Natural killer cell (primary cell): Measurements from ENCODE around the gene MRPL14. TPM values are rescaled to one million over a fixed set of nuclear protein-coding genes. Genes with fewer than 3 reads are reported as not detected.

Source experiments
- ATAC-seq, 3 donors: fragments of 150-1000 bp in 2 of 3; fragments of 200-7000 bp in 1 of 3; cut with Tn5 transposase; 1 replicate in 1 of 3; 2 replicates in 2 of 3; pipeline ENCODE4 v1.10.0; 2021; ENCODE audit warnings: mild to moderate bottlenecking in 2 of 3, moderate library complexity in 2 of 3
- DNase-seq, 2 donors: peaks; one replicate each; pipeline versions ENCODE4 v3.0.0 to v3.0.0-alpha.2; 2013 to 2021; ENCODE audit warnings: mixed read lengths in 1 of 2
- H3K27ac ChIP-seq: one replicate; pipeline ENCODE4 v1.5.1; 2013; ENCODE audit warnings: mild to moderate bottlenecking, low read length
- H3K27me3 ChIP-seq: one replicate; pipeline ENCODE4 v1.6.1; 2013; ENCODE audit warnings: low read length; ENCODE audit not compliant: control insufficient read depth, insufficient read depth
- H3K36me3 ChIP-seq: one replicate; pipeline ENCODE4 v1.6.1; 2013; ENCODE audit warnings: low read length; ENCODE audit not compliant: control insufficient read depth, insufficient read depth
- H3K4me1 ChIP-seq: one replicate; pipeline ENCODE4 v1.6.1; 2013; ENCODE audit warnings: low read length; ENCODE audit not compliant: control insufficient read depth, insufficient read depth
- H3K4me3 ChIP-seq: one replicate; pipeline ENCODE4 v1.5.1; 2013; ENCODE audit warnings: low read length
- H3K9me3 ChIP-seq: one replicate; pipeline ENCODE4 v1.6.1; 2013; ENCODE audit warnings: low read length; ENCODE audit not compliant: control insufficient read depth, insufficient read depth
- H3K27ac Mint-ChIP-seq, 2 donors: one replicate each; pipeline ENCODE4 v1.8.0; 2022; ENCODE audit warnings: mild to moderate bottlenecking in 2 of 2, mixed read lengths in 2 of 2, moderate library complexity in 1 of 2
- H3K27me3 Mint-ChIP-seq, 2 donors: one replicate each; pipeline ENCODE4 v1.8.0; 2022; ENCODE audit warnings: low read depth in 2 of 2, mixed read lengths in 2 of 2
- H3K36me3 Mint-ChIP-seq: one replicate; pipeline ENCODE4 v1.8.0; 2022; ENCODE audit warnings: mixed read lengths
- H3K4me1 Mint-ChIP-seq, 2 donors: one replicate each; pipeline ENCODE4 v1.8.0; 2022; ENCODE audit warnings: mixed read lengths in 2 of 2
- H3K4me3 Mint-ChIP-seq: one replicate; pipeline ENCODE4 v1.8.0; 2022; ENCODE audit warnings: mild to moderate bottlenecking, moderate library complexity, mixed read lengths
- H3K9me3 Mint-ChIP-seq, 2 donors: one replicate each; pipeline ENCODE4 v1.8.0; 2022; ENCODE audit warnings: mixed read lengths in 2 of 2
- WGBS: methylation state at CpG from one replicate; pipeline ENCODE4 v1.1.7; 2013; ENCODE audit warnings: missing lambda C conversion rate; ENCODE audit not compliant: insufficient coverage; 5-methylcytosine and 5-hydroxymethylcytosine counted together
- intact Hi-C: fragments of 100-400 bp; cut with micrococcal nuclease; formaldehyde crosslinking; loops from one replicate; pipeline ENCODE4 v1.14.2; 2022
- total RNA-seq, 4 donors: library from RNA; stranded (reverse); fragments of 120-200 nt in 1 of 4; gene quantifications; one replicate each; pipeline versions ENCODE4 v1.2.3 to v1.2.4, GENCODE V29; 2013 to 2022
- TF ChIP-seq, protein P1 (sequence below): fragments of 200-600 bp; IDR thresholded peaks from one replicate; pipeline ENCODE4 v1.8.0; 2022; ENCODE audit warnings: antibody characterized with exemption

Gene MRPL14
- total RNA-seq, 3 donors from 2014 or later (not counting 1 experiment from before 2014, with no cell fraction given): 14.9 to 16.2 (median 16.0) TPM

DNA sequence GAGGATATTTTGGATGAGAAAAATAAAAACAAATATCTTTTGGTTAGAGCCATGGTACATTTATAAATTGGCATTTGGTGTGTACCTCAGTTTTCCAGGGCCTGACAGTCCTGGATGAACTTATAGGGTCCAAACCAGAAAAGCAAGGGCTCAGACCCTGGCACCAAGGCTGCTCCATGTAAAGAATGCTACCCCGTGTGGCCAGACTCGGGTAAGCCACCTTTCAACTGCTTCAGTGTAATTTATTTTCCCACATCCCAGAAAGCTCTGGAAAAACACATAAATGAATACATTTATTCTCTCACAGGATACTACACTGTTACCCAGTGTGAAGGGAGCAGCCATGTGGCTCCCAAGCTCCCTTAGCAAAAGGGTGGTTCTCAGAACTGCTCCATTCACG lies 13.8 kb downstream of the MRPL14 start:
- TF ChIP-seq, protein P1, sequence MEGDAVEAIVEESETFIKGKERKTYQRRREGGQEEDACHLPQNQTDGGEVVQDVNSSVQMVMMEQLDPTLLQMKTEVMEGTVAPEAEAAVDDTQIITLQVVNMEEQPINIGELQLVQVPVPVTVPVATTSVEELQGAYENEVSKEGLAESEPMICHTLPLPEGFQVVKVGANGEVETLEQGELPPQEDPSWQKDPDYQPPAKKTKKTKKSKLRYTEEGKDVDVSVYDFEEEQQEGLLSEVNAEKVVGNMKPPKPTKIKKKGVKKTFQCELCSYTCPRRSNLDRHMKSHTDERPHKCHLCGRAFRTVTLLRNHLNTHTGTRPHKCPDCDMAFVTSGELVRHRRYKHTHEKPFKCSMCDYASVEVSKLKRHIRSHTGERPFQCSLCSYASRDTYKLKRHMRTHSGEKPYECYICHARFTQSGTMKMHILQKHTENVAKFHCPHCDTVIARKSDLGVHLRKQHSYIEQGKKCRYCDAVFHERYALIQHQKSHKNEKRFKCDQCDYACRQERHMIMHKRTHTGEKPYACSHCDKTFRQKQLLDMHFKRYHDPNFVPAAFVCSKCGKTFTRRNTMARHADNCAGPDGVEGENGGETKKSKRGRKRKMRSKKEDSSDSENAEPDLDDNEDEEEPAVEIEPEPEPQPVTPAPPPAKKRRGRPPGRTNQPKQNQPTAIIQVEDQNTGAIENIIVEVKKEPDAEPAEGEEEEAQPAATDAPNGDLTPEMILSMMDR: no peak
- Histone ChIP-seq H3K36me3 (peaks cover 46% of the 10 kb centered on the region), H3K4me3 (no peak overlapping the region), H3K4me1 (peaks cover 4% of the 10 kb centered on the region), H3K9me3 (no peaks in the 10 kb centered on the region), H3K27me3 (no peaks in the 10 kb centered on the region), H3K27ac (no peak overlapping the region)
- Mint-ChIP-seq H3K9me3 (no peaks in the 10 kb centered on the region), H3K27ac (no peak overlapping the region), H3K27me3 (no peaks in the 10 kb centered on the region), H3K4me3 (no peak overlapping the region), H3K4me1 (peaks cover 8 to 19% of the 10 kb centered on the region in 2 donors), H3K36me3 (no peaks in the 10 kb centered on the region)
- DNase-seq: no peak
- 84% methylated on average over 3 of the region's 3 CpGs for WGBS
- intact Hi-C loops: no loop called here
- no peak for ATAC-seq

DNA sequence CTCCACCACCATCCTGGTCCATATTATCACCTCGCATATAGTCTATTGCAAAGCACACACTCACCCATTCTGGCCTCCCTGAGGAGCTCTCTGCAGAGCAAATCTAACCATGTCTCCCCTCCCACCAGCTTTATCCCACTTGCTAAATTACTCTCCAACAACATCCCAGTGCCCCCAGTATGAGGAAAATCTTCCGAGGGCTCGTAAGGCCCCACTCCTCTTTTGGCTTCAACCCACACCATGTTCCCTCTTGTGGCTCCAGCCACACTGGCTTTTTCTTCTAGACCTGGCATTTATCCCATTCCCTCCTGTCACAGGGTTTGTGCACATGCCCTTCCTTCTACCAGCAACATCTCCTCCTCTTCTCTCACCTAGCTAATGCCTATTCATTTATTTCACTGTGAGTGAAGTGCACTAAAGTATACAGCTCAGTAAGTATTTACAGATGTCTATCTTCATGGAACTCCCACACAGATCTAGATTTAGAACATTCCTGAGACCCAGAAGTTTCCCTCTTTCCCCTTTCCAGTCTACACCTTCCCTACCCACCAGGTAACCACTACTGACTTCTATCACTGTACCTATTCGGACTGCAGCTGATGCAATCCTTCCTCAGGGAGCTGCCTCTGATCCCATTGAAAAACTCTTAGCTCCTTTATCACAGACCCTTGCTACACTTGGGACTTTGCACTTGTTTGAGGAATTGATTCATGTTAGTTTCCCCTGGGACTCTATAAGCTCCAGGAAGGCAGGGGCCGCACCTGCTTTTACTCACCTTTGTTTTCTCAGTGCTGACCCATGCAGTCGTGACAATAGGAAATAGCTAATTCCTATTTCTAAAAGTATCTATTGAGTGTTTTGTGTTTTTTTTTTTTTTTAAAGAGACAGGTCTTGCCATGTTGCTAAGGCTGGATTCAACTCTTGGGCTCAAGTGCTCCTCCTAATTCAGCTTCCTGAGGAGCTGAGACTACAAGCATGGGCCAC lies 15.5 kb downstream of the MRPL14 start:
- ATAC-seq: no peak
- 98% methylated on average over 5 of the region's 6 CpGs for WGBS
- peak overlapping the region in 1 of 2 donors; percentile 4 for H3K27ac Mint-ChIP-seq
- DNase-seq: no peak
- H3K27me3 ChIP-seq: no peaks in the 10 kb centered on the region
- H3K9me3 Mint-ChIP-seq: no peaks in the 10 kb centered on the region
- H3K4me3 Mint-ChIP-seq: no peak overlapping the region
- peaks cover 8 to 12% of the 10 kb centered on the region in 2 donors for H3K4me1 Mint-ChIP-seq
- H3K27ac ChIP-seq: no peak overlapping the region
- no peak overlapping the region for H3K4me3 ChIP-seq
- no peaks in the 10 kb centered on the region for H3K36me3 Mint-ChIP-seq
- TF ChIP-seq, protein P1: no peak
- H3K27me3 Mint-ChIP-seq: no peaks in the 10 kb centered on the region
- peaks cover 4% of the 10 kb centered on the region for H3K4me1 ChIP-seq
- peaks cover 51% of the 10 kb centered on the region for H3K36me3 ChIP-seq
- no peaks in the 10 kb centered on the region for H3K9me3 ChIP-seq
- intact Hi-C loops: no loop called here

DNA sequence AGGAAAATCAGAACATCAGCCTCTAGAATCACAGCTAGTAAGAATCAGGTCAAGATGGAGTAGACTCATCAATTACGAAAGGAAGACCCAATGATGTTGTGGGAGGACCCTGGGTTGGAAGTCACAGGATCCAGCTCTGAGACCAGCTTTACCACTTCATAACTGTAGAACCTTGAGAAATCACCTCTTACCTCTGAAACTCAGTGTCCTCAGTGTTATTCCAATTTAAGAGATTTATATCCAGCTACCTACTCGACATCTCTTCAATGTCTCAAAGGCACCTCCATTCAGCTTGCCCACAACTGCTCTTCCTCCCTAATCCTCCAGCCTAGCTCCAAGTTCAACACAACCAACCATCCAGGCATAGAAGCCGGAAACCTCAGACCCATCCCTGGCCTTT lies 16.3 kb downstream of the MRPL14 start:
- Mint-ChIP-seq H3K4me3 (no peak overlapping the region), H3K27me3 (no peaks in the 10 kb centered on the region), H3K27ac (peak overlapping the region in 1 of 2 donors; percentile 4), H3K4me1 (peaks cover 8 to 13% of the 10 kb centered on the region in 2 donors), H3K36me3 (no peaks in the 10 kb centered on the region), H3K9me3 (no peaks in the 10 kb centered on the region)
- no peak overlapping the region for H3K4me3 ChIP-seq
- DNase-seq: no peak
- peaks cover 51% of the 10 kb centered on the region for H3K36me3 ChIP-seq
- H3K4me1 ChIP-seq: peaks cover 4% of the 10 kb centered on the region
- H3K27me3 ChIP-seq: no peaks in the 10 kb centered on the region
- intact Hi-C loops: no loop called here
- 95% methylated on average over 3 of the region's 3 CpGs for WGBS
- TF ChIP-seq, protein P1: no peak
- H3K27ac ChIP-seq: no peak overlapping the region
- ATAC-seq: no peak
- H3K9me3 ChIP-seq: no peaks in the 10 kb centered on the region
